Liver (tissue), 9 donors: ENCODE measurements around the gene CACNA1C. TPM values are rescaled to one million over a fixed set of nuclear protein-coding genes. Genes with fewer than 3 reads are reported as not detected.

ENCODE experiments used
- DNase-seq: peaks from one replicate; pipeline ENCODE4 v3.0.0-alpha.2; 2017; ENCODE audit warnings: low spot score
- H3K27ac ChIP-seq, 2 donors: one replicate each; pipeline ENCODE4 v1.7.0; 2013; ENCODE audit warnings: inconsistent platforms in 2 of 2, low read length in 2 of 2, control low read depth in 1 of 2, low read depth in 1 of 2, mild to moderate bottlenecking in 1 of 2
- H3K27me3 ChIP-seq, 4 donors: one replicate each; pipeline versions ENCODE4 v1.6.1 to v1.7.0; 2013; ENCODE audit warnings: low read length in 3 of 4, inconsistent platforms in 1 of 4, mild to moderate bottlenecking in 1 of 4, moderate library complexity in 1 of 4; ENCODE audit not compliant: control insufficient read depth in 4 of 4, insufficient read depth in 4 of 4
- H3K36me3 ChIP-seq, 4 donors: one replicate each; pipeline versions ENCODE4 v1.6.1 to v1.7.0; 2013; ENCODE audit warnings: low read length in 3 of 4, mild to moderate bottlenecking in 3 of 4, low read depth in 1 of 4, moderate library complexity in 1 of 4; ENCODE audit not compliant: control insufficient read depth in 4 of 4, insufficient read depth in 3 of 4
- H3K4me1 ChIP-seq, 4 donors: one replicate each; pipeline versions ENCODE4 v1.6.1 to v1.7.0; 2013; ENCODE audit warnings: low read length in 3 of 4, mild to moderate bottlenecking in 3 of 4, moderate library complexity in 1 of 4; ENCODE audit not compliant: control insufficient read depth in 4 of 4, insufficient read depth in 4 of 4
- H3K4me3 ChIP-seq, 3 donors: one replicate each; pipeline versions ENCODE4 v1.6.1 to v1.7.0; 2013; ENCODE audit warnings: low read length in 3 of 3, control low read depth in 1 of 3, low read depth in 1 of 3, mild to moderate bottlenecking in 1 of 3
- H3K9ac ChIP-seq, 2 donors: one replicate each; pipeline ENCODE4 v1.7.0; 2013; ENCODE audit warnings: low read length in 2 of 2, mild to moderate bottlenecking in 2 of 2, moderate library complexity in 2 of 2, control low read depth in 1 of 2, low read depth in 1 of 2
- H3K9me3 ChIP-seq, 4 donors: one replicate each; pipeline versions ENCODE4 v1.6.1 to v1.7.0; 2013; ENCODE audit warnings: low read length in 3 of 4; ENCODE audit not compliant: control insufficient read depth in 4 of 4
- ATF3 ChIP-seq: IDR thresholded peaks from 2 replicates; pipeline ENCODE4 v1.6.1; 2016; ENCODE audit warnings: antibody characterized with exemption
- CTCF ChIP-seq: fragments of 150-350 bp; IDR thresholded peaks from 2 replicates; pipeline ENCODE4 v1.5.1; 2017; ENCODE audit warnings: improper control_type of control experiment, low read depth, low read length; ENCODE audit not compliant: missing input control
- EGR1 ChIP-seq, 2 donors: IDR thresholded peaks; 2 replicates each; pipeline ENCODE4 v1.6.1; 2016 to 2018; ENCODE audit warnings: antibody characterized with exemption in 2 of 2, low read depth in 2 of 2
- FOXA1 ChIP-seq: IDR thresholded peaks from 2 replicates; pipeline ENCODE4 v1.6.1; 2016; ENCODE audit warnings: antibody characterized with exemption
- FOXA2 ChIP-seq: IDR thresholded peaks from 2 replicates; pipeline ENCODE4 v1.6.1; 2016; ENCODE audit warnings: antibody characterized with exemption
- GABPA ChIP-seq, 2 donors: IDR thresholded peaks in 1 of 2; conservative IDR thresholded peaks in 1 of 2; 2 replicates each; pipeline ENCODE4 v1.6.1; 2016; ENCODE audit warnings: antibody characterized with exemption in 2 of 2, mild to moderate bottlenecking in 1 of 2, moderate library complexity in 1 of 2
- HNF4A ChIP-seq, 2 donors: conservative IDR thresholded peaks; 2 replicates each; pipeline ENCODE4 v1.6.1; 2016; ENCODE audit warnings: antibody characterized with exemption in 2 of 2, mild to moderate bottlenecking in 2 of 2
- HNF4G ChIP-seq: IDR thresholded peaks from 2 replicates; pipeline ENCODE4 v1.6.1; 2016; ENCODE audit warnings: antibody characterized with exemption
- JUND ChIP-seq, 2 donors: IDR thresholded peaks; 2 replicates each; pipeline ENCODE4 v1.6.1; 2016; ENCODE audit warnings: antibody characterized with exemption in 2 of 2
- NR2F2 ChIP-seq: IDR thresholded peaks from 2 replicates; pipeline ENCODE4 v1.6.1; 2016; ENCODE audit warnings: antibody characterized with exemption
- RAD21 ChIP-seq, 2 donors: IDR thresholded peaks; 2 replicates each; pipeline ENCODE4 v1.6.1; 2016; ENCODE audit warnings: antibody characterized with exemption in 2 of 2, mild to moderate bottlenecking in 2 of 2
- REST ChIP-seq: IDR thresholded peaks from 2 replicates; pipeline ENCODE4 v1.6.1; 2016; ENCODE audit warnings: antibody characterized with exemption, mild to moderate bottlenecking
- RXRA ChIP-seq, 2 donors: IDR thresholded peaks; 2 replicates each; pipeline ENCODE4 v1.6.1; 2017 to 2018; ENCODE audit warnings: antibody characterized with exemption in 2 of 2, mild to moderate bottlenecking in 1 of 2
- SP1 ChIP-seq: IDR thresholded peaks from 2 replicates; pipeline ENCODE4 v1.6.1; 2018; ENCODE audit warnings: antibody characterized with exemption, mild to moderate bottlenecking
- TAF1 ChIP-seq: conservative IDR thresholded peaks from 2 replicates; pipeline ENCODE4 v1.6.1; 2016; ENCODE audit warnings: antibody characterized with exemption, mild to moderate bottlenecking
- YY1 ChIP-seq: IDR thresholded peaks from 2 replicates; pipeline ENCODE4 v1.6.1; 2016; ENCODE audit warnings: antibody characterized with exemption, mild to moderate bottlenecking
- ZBTB33 ChIP-seq: IDR thresholded peaks from 2 replicates; pipeline ENCODE4 v1.6.1; 2016; ENCODE audit warnings: antibody characterized with exemption
- WGBS: extraction: QIAGEN DNeasy Blood & Tissue Kit; methylation state at CpG from one replicate; pipeline ENCODE4 v1.1.7; 2013; 5-methylcytosine and 5-hydroxymethylcytosine counted together
- polyA plus RNA-seq, 2 donors: library from polyadenylated mRNA; stranded (reverse) in 1 of 2; unstranded in 1 of 2; fragments of 200-250 nt in 1 of 2; fragments of >200 nt in 1 of 2; fragmentation: Nextera tagmentation in 1 of 2; extraction: Ambion mirVana in 1 of 2; gene quantifications; one replicate each; pipeline versions ENCODE4 v1.2.1 to v1.2.3, GENCODE V29; 2013 to 2015
- total RNA-seq, 2 donors: library from RNA; depleted of rRNA; stranded (reverse); fragments of >200 nt; gene quantifications; one replicate each; pipeline ENCODE4 v1.2.3, GENCODE V29; 2014
- donor health status: healthy.
- donor health status: healthy.
- donor health status: healthy.
- donor health status: healthy.
- donor health status: healthy.

CACNA1C gene
- total and polyA plus RNA-seq, 4 donors: 0.23 to 1.9 (median 0.41) TPM

GRCh38 chr12:2314492-2314891, 261.7 kb downstream of the CACNA1C start:
- no peaks in the 10 kb centered on the region for H3K36me3 ChIP-seq
- no peak overlapping the region for H3K4me3 ChIP-seq
- H3K9me3 ChIP-seq: peaks cover 0 to 3% (median 0%) of the 10 kb centered on the region in 4 donors
- H3K27ac ChIP-seq: no peak overlapping the region
- H3K9ac ChIP-seq: no peak overlapping the region
- H3K27me3 ChIP-seq: peaks cover 0 to 3% (median 0%) of the 10 kb centered on the region in 4 donors
- no peak for DNase-seq
- TF ChIP-seq HNF4A (conservative IDR thresholded peaks at IDR 0.05) (no peak), NR2F2 (no peak), FOXA2 (no peak), ATF3 (no peak), GABPA (IDR thresholded peaks at IDR 0.05 in 1 of 2, conservative IDR thresholded peaks at IDR 0.05 in 1 of 2) (no peak), CTCF (no peak), YY1 (no peak), EGR1 (IDR thresholded peaks at IDR 0.05; ENCODE audit: low read depth in 2 of 2) (no peak), RAD21 (IDR thresholded peaks at IDR 0.05) (no peak), REST (no peak), HNF4G (no peak), FOXA1 (no peak), TAF1 (no peak), RXRA (IDR thresholded peaks at IDR 0.05) (no peak), ZBTB33 (no peak), SP1 (no peak), JUND (IDR thresholded peaks at IDR 0.05) (no peak)
- no peaks in the 10 kb centered on the region for H3K4me1 ChIP-seq
- WGBS: 79% methylated on average over 2 of the region's 2 CpGs

- DNase-seq: no peak
- no peaks in the 10 kb centered on the region for H3K36me3 ChIP-seq
- no peak overlapping the region for H3K9ac ChIP-seq
- H3K4me1 ChIP-seq: no peaks in the 10 kb centered on the region
- H3K4me3 ChIP-seq: no peak overlapping the region
- H3K9me3 ChIP-seq: peaks cover 0 to 3% (median 0%) of the 10 kb centered on the region in 4 donors
- H3K27me3 ChIP-seq: peaks cover 0 to 3% (median 0%) of the 10 kb centered on the region in 4 donors
- 72% methylated on average over 11 of the region's 11 CpGs for WGBS
- no peak for TF ChIP-seq ZBTB33
- H3K27ac ChIP-seq: no peak overlapping the region
Measured at GRCh38 chr12:2317772-2318171, 265.0 kb downstream of the CACNA1C start.
